HG03558 (cell line): ENCODE results near the gene C1orf141.
"Not testable (repeated sequence)": the region's sequence is repeated elsewhere in the genome, so short reads cannot be mapped to it uniquely, and the experiment has no call there.

Experiments
- ATAC-seq: cut with Tn5 transposase; IDR thresholded peaks from one replicate; pipeline ENCODE4 v1.9.1; 2021; ENCODE audit warnings: moderate number of reproducible peaks; ENCODE audit not compliant: unreplicated experiment; ENCODE audit errors: extremely low read depth

C1orf141 gene

GRCh38 chr1:67134695-67135094 is at the start of gene C1orf141:
Gene C1orf141 (minus strand): TSS chr1:67134970. CDS start chr1:67127240, 7,730 bp downstream.
- ATAC-seq: no peak

GRCh38 chr1:67175530-67176087 is 40.8 kb upstream of the C1orf141 start:
- no peak for ATAC-seq

- no peak for ATAC-seq
Observed at GRCh38 chr1:67174716-67175284, 40.0 kb upstream of the C1orf141 start.

GRCh38 chr1:67173988-67174387 is 39.2 kb upstream of the C1orf141 start:
- no peak for ATAC-seq

GRCh38 chr1:67171978-67172377 is 37.2 kb upstream of the C1orf141 start:
- ATAC-seq: no peak

GRCh38 chr1:67171574-67171955 is 36.8 kb upstream of the C1orf141 start:
- no peak for ATAC-seq

- no peak for ATAC-seq
Observed at GRCh38 chr1:67170751-67171573, 36.2 kb upstream of the C1orf141 start.

GRCh38 chr1:67169932-67170331 is 35.2 kb upstream of the C1orf141 start:
- ATAC-seq: no peak

GRCh38 chr1:67169496-67169895 is 34.7 kb upstream of the C1orf141 start:
- ATAC-seq: no peak

GRCh38 chr1:67166196-67166595 is 31.4 kb upstream of the C1orf141 start, which contains the start of gene IL23R:
Gene IL23R (plus strand): TSS chr1:67166454. CDS start chr1:67168121, 1,667 bp downstream.
- ATAC-seq: peak; percentile 65

GRCh38 chr1:67165468-67166041 is 30.8 kb upstream of the C1orf141 start:
- no peak for ATAC-seq

GRCh38 chr1:67162954-67163353 is 28.2 kb upstream of the C1orf141 start:
- ATAC-seq: peak; percentile 45

- no peak for ATAC-seq
Observed at GRCh38 chr1:67159233-67159632, 24.5 kb upstream of the C1orf141 start.

GRCh38 chr1:67158401-67158800 is 23.6 kb upstream of the C1orf141 start:
- no peak for ATAC-seq

GRCh38 chr1:67150931-67151330 is 16.2 kb upstream of the C1orf141 start:
- no peak for ATAC-seq

- ATAC-seq: peak; percentile 85
Observed at GRCh38 chr1:67149179-67149770, 14.5 kb upstream of the C1orf141 start.

- ATAC-seq: no peak
Observed at GRCh38 chr1:67148516-67149178, 13.9 kb upstream of the C1orf141 start.

- not testable (repeated sequence) for ATAC-seq
Observed at GRCh38 chr1:67147973-67148372, 13.2 kb upstream of the C1orf141 start.

GRCh38 chr1:67146539-67146938 is 11.8 kb upstream of the C1orf141 start:
- ATAC-seq: no peak

- ATAC-seq: no peak
Observed at GRCh38 chr1:67146101-67146500, 11.3 kb upstream of the C1orf141 start.
